Hepatocyte (in vitro differentiated cells): ENCODE data around the gene PTPN13.

Experiments used
- EZH2 ChIP-seq: fragments of 200-600 bp; sonication (generic); IDR thresholded peaks from 2 replicates; pipeline ENCODE4 v1.6.1; 2016; ENCODE audit warnings: antibody characterized with exemption, mild to moderate bottlenecking, borderline replicate concordance
- EZH2phosphoT487 ChIP-seq: fragments of 200-600 bp; sonication (generic); IDR thresholded peaks from one replicate; pipeline ENCODE4 v1.6.1; 2018; ENCODE audit warnings: antibody characterized with exemption, mild to moderate bottlenecking, low read depth, moderate library complexity; ENCODE audit not compliant: unreplicated experiment, severe bottlenecking
- TF ChIP-seq, protein P1 (sequence below): fragments of 200-600 bp; sonication (generic); IDR thresholded peaks from 2 replicates; pipeline ENCODE4 v1.5.1; 2016; ENCODE audit warnings: antibody characterized with exemption, mild to moderate bottlenecking; ENCODE audit not compliant: poor library complexity

DNA sequence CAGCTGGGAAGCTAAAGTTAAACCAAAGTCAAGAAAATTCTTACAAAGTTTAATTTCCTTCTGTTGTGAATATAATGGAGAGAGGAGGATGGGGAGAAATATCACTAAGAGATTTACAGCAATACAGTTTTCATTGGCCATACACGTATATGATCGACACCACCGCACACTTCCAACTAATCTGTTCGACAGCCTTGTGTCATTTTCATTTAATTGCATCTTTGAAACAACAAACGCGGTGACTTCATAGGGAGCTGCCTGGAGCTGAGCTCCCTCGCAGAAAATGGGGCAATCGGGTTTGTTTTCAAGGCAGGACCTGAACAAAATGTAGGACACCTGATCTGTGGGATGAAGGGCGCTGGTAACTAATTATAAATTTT, 1.3 kb downstream of the PTPN13 start:
- TF ChIP-seq, protein P1, sequence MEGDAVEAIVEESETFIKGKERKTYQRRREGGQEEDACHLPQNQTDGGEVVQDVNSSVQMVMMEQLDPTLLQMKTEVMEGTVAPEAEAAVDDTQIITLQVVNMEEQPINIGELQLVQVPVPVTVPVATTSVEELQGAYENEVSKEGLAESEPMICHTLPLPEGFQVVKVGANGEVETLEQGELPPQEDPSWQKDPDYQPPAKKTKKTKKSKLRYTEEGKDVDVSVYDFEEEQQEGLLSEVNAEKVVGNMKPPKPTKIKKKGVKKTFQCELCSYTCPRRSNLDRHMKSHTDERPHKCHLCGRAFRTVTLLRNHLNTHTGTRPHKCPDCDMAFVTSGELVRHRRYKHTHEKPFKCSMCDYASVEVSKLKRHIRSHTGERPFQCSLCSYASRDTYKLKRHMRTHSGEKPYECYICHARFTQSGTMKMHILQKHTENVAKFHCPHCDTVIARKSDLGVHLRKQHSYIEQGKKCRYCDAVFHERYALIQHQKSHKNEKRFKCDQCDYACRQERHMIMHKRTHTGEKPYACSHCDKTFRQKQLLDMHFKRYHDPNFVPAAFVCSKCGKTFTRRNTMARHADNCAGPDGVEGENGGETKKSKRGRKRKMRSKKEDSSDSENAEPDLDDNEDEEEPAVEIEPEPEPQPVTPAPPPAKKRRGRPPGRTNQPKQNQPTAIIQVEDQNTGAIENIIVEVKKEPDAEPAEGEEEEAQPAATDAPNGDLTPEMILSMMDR: no peak
- no peak for TF ChIP-seq EZH2
- no peak for TF ChIP-seq EZH2phosphoT487
